Uterus (tissue), 2 donors: ENCODE results near the gene MAN2A1.

Experiments
- POLR2A ChIP-seq, 2 donors: fragments of 450-650 bp; IDR thresholded peaks; one replicate each; pipeline ENCODE4 v1.6.1; 2016; ENCODE audit warnings: antibody characterized with exemption in 2 of 2, mild to moderate bottlenecking in 1 of 2, moderate library complexity in 1 of 2
- TF ChIP-seq, protein P1 (sequence below), 4 experiments: fragments of 200-600 bp in 2 of 4; fragments of 450-650 bp in 2 of 4; sonication (generic) in 2 of 4; IDR thresholded peaks; one replicate each; pipeline ENCODE4 v1.5.1; 2016 to 2019; ENCODE audit warnings: antibody characterized with exemption in 4 of 4, mild to moderate bottlenecking in 2 of 4, moderate library complexity in 1 of 4

DNA sequence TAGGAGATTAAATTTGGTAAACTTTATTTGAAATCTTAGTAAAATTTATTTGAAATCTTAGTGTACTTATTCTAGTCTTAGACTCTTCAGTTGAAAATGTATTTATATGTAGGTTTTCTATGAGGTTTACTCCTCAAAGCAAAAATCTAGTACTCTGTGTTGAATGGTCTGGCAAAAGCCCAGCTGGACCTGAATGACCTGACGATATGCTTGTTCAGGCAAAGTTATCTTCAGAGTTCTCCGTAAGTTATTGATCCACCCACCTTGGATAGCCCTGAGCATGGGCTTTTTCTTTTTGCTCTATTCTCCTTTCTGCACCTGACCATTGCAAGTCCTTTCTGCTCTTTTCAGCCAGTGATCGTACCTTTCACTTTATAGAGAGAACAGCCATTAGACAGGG lies 158.4 kb downstream of the MAN2A1 start:
- TF ChIP-seq, protein P1, sequence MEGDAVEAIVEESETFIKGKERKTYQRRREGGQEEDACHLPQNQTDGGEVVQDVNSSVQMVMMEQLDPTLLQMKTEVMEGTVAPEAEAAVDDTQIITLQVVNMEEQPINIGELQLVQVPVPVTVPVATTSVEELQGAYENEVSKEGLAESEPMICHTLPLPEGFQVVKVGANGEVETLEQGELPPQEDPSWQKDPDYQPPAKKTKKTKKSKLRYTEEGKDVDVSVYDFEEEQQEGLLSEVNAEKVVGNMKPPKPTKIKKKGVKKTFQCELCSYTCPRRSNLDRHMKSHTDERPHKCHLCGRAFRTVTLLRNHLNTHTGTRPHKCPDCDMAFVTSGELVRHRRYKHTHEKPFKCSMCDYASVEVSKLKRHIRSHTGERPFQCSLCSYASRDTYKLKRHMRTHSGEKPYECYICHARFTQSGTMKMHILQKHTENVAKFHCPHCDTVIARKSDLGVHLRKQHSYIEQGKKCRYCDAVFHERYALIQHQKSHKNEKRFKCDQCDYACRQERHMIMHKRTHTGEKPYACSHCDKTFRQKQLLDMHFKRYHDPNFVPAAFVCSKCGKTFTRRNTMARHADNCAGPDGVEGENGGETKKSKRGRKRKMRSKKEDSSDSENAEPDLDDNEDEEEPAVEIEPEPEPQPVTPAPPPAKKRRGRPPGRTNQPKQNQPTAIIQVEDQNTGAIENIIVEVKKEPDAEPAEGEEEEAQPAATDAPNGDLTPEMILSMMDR (IDR thresholded peaks at IDR 0.05) = no peak
- no peak for TF ChIP-seq POLR2A (IDR thresholded peaks at IDR 0.05)
